ENCODE data around the gene CEBPZ.

GRCh38 chr2:37271376-37272067 is 40.1 kb upstream of the CEBPZ start:
- TF ChIP-seq POLR2AphosphoS5 (IDR thresholded peaks at IDR 0.05; ENCODE audit: low read depth, low read length), result no peak
- TF ChIP-seq POLR2A (IDR thresholded peaks at IDR 0.05; ENCODE audit: low read depth, low read length), result no peak

Measured in GM12892 (cell line).